GM23338 (cell line): ENCODE measurements around the gene TRIM45. TPM values are rescaled to one million over a fixed set of nuclear protein-coding genes. Genes with fewer than 3 reads are reported as not detected.

Experiments
- ATAC-seq: fragments of 200-7000 bp; cut with Tn5 transposase; 3 replicates; pipeline ENCODE4 v1.9.1; 2020
- DNase-seq: peaks from one replicate; pipeline ENCODE4 v3.0.0-alpha.2; 2015; ENCODE audit warnings: low spot score
- H2AFZ ChIP-seq: fragments of 200-600 bp; sonication (generic); 2 replicates; pipeline ENCODE4 v1.8.0; 2016; ENCODE audit warnings: antibody characterized with exemption, mild to moderate bottlenecking, moderate library complexity
- H3F3A ChIP-seq: fragments of 200-600 bp; sonication (generic); replicated peaks from 2 replicates; pipeline ENCODE4 v1.8.0; 2017; ENCODE audit warnings: antibody characterized with exemption, mixed run types, low read depth
- H3K27ac ChIP-seq: fragments of 200-600 bp; sonication (generic); 2 replicates; pipeline ENCODE4 v1.6.1; 2016; ENCODE audit warnings: low read depth
- H3K27me3 ChIP-seq: fragments of 200-600 bp; sonication (generic); 2 replicates; pipeline ENCODE4 v1.8.0; 2016; ENCODE audit warnings: mild to moderate bottlenecking, mixed run types, moderate library complexity; ENCODE audit not compliant: insufficient read depth
- H3K36me3 ChIP-seq: fragments of 200-600 bp; sonication (generic); 2 replicates; pipeline ENCODE4 v1.8.0; 2016; ENCODE audit warnings: mild to moderate bottlenecking; ENCODE audit not compliant: insufficient read depth
- H3K4me1 ChIP-seq: fragments of 200-600 bp; sonication (generic); 2 replicates; pipeline ENCODE4 v1.8.0; 2016; ENCODE audit warnings: mild to moderate bottlenecking, moderate library complexity; ENCODE audit not compliant: insufficient read depth
- H3K4me2 ChIP-seq: fragments of 200-600 bp; sonication (generic); 2 replicates; pipeline ENCODE4 v1.7.1; 2017; ENCODE audit warnings: mixed run types
- H3K4me3 ChIP-seq: fragments of 200-600 bp; sonication (generic); 2 replicates; pipeline ENCODE4 v1.6.1; 2016; ENCODE audit warnings: mixed run types
- H3K79me2 ChIP-seq: fragments of 200-600 bp; sonication (generic); replicated peaks from 2 replicates; pipeline ENCODE4 v1.8.0; 2017; ENCODE audit warnings: mild to moderate bottlenecking; ENCODE audit not compliant: insufficient read depth
- H3K9me2 ChIP-seq: fragments of 200-600 bp; sonication (generic); 2 replicates; pipeline ENCODE4 v1.8.0; 2017; ENCODE audit not compliant: insufficient read depth
- H4K20me1 ChIP-seq: fragments of 200-600 bp; sonication (generic); replicated peaks from 2 replicates; pipeline ENCODE4 v1.8.0; 2017; ENCODE audit warnings: mild to moderate bottlenecking; ENCODE audit not compliant: insufficient read depth
- H3K27ac Mint-ChIP-seq: 2 replicates; pipeline ENCODE4 v1.8.0; 2020; ENCODE audit warnings: inconsistent platforms, mild to moderate bottlenecking, moderate library complexity, mixed read lengths
- H3K27me3 Mint-ChIP-seq: 3 replicates; pipeline ENCODE4 v1.8.0; 2022; ENCODE audit warnings: low read depth, mild to moderate bottlenecking, moderate library complexity, mixed read lengths, inconsistent platforms; ENCODE audit not compliant: insufficient read depth, poor library complexity
- H3K36me3 Mint-ChIP-seq: 3 replicates; pipeline ENCODE4 v1.8.0; 2021; ENCODE audit warnings: low read depth, mild to moderate bottlenecking, inconsistent platforms, moderate library complexity, mixed read lengths
- H3K4me1 Mint-ChIP-seq: 3 replicates; pipeline ENCODE4 v1.8.0; 2020; ENCODE audit warnings: mild to moderate bottlenecking, inconsistent platforms, mixed read lengths
- H3K4me3 Mint-ChIP-seq: 3 replicates; pipeline ENCODE4 v1.8.0; 2021; ENCODE audit warnings: moderate library complexity, mild to moderate bottlenecking, inconsistent platforms, mixed read lengths
- H3K9me3 Mint-ChIP-seq: 3 replicates; pipeline ENCODE4 v1.8.0; 2020; ENCODE audit warnings: moderate library complexity, mild to moderate bottlenecking, inconsistent platforms, mixed read lengths
- CREB1 ChIP-seq: fragments of 250-450 bp; sonication (Bioruptor Pico); IDR thresholded peaks from 2 replicates; pipeline ENCODE4 v1.5.0; 2020; ENCODE audit warnings: low read depth, mild to moderate bottlenecking, moderate library complexity
- EZH2 ChIP-seq: fragments of 200-600 bp; sonication (generic); IDR thresholded peaks from one replicate; pipeline ENCODE4 v1.8.0; 2017; ENCODE audit warnings: antibody characterized with exemption, mild to moderate bottlenecking, low read depth; ENCODE audit not compliant: unreplicated experiment
- EZH2phosphoT487 ChIP-seq: fragments of 200-600 bp; sonication (generic); IDR thresholded peaks from one replicate; pipeline ENCODE4 v1.8.1; 2018; ENCODE audit warnings: antibody characterized with exemption; ENCODE audit not compliant: unreplicated experiment
- JUNB ChIP-seq: IDR thresholded peaks from one replicate; pipeline ENCODE4 v1.6.1; 2016; ENCODE audit warnings: antibody characterized with exemption; ENCODE audit not compliant: unreplicated experiment
- NANOG ChIP-seq: IDR thresholded peaks from 2 replicates; pipeline ENCODE4 v1.6.1; 2016; ENCODE audit warnings: antibody characterized with exemption, borderline replicate concordance
- POLR2AphosphoS5 ChIP-seq: IDR thresholded peaks from 2 replicates; pipeline ENCODE4 v1.6.1; 2016; ENCODE audit warnings: antibody characterized with exemption, low read depth
- STAT1 ChIP-seq: IDR thresholded peaks from one replicate; pipeline ENCODE4 v1.6.1; 2016; ENCODE audit warnings: antibody characterized with exemption; ENCODE audit not compliant: unreplicated experiment
- ZNF114 ChIP-seq: fragments of 250-450 bp; sonication (Bioruptor Pico); IDR thresholded peaks from 2 replicates; pipeline ENCODE4 v1.5.0; 2020; ENCODE audit warnings: mild to moderate bottlenecking, moderate library complexity
- ZNF331 ChIP-seq: fragments of 250-450 bp; sonication (Bioruptor Pico); IDR thresholded peaks from 2 replicates; pipeline ENCODE4 v1.5.0; 2020; ENCODE audit warnings: low read depth, mild to moderate bottlenecking, moderate library complexity
- polyA plus RNA-seq: library from polyadenylated mRNA; unstranded; fragments of >200 nt; fragmentation: Nextera tagmentation; extraction: Ambion mirVana; gene quantifications from 2 replicates; pipeline ENCODE4 v1.2.1, GENCODE V29; 2016
- total RNA-seq: library from RNA; depleted of rRNA; stranded (reverse); fragments of >200 nt; shearing (Covaris generic); gene quantifications from 2 replicates; pipeline ENCODE4 v1.2.3, GENCODE V29; 2014
- TF ChIP-seq, protein P1 (sequence below): IDR thresholded peaks from 2 replicates; pipeline ENCODE4 v1.6.1; 2016; ENCODE audit warnings: antibody characterized with exemption
- TF ChIP-seq, protein P2 (sequence below): IDR thresholded peaks from one replicate; pipeline ENCODE4 v1.6.1; 2018; ENCODE audit warnings: antibody characterized with exemption; ENCODE audit not compliant: unreplicated experiment
- TF ChIP-seq, protein P3 (sequence below), 2 experiments: fragments of 200-600 bp in 1 of 2; sonication (generic) in 1 of 2; conservative IDR thresholded peaks; 2 replicates each; pipeline versions ENCODE4 v1.5.1 to v1.6.1; 2016 to 2017; ENCODE audit warnings: antibody characterized with exemption in 2 of 2, low read depth in 2 of 2, mild to moderate bottlenecking in 2 of 2, moderate library complexity in 1 of 2
- TF ChIP-seq, protein P4 (sequence below): fragments of 250-450 bp; sonication (Bioruptor Pico); IDR thresholded peaks from 2 replicates; pipeline ENCODE4 v1.5.0; 2020; ENCODE audit warnings: mild to moderate bottlenecking, moderate library complexity

The TRIM45 gene
- total and polyA plus RNA-seq, 2 experiments from 2014 or later = 8.8 to 15.0 TPM

DNA sequence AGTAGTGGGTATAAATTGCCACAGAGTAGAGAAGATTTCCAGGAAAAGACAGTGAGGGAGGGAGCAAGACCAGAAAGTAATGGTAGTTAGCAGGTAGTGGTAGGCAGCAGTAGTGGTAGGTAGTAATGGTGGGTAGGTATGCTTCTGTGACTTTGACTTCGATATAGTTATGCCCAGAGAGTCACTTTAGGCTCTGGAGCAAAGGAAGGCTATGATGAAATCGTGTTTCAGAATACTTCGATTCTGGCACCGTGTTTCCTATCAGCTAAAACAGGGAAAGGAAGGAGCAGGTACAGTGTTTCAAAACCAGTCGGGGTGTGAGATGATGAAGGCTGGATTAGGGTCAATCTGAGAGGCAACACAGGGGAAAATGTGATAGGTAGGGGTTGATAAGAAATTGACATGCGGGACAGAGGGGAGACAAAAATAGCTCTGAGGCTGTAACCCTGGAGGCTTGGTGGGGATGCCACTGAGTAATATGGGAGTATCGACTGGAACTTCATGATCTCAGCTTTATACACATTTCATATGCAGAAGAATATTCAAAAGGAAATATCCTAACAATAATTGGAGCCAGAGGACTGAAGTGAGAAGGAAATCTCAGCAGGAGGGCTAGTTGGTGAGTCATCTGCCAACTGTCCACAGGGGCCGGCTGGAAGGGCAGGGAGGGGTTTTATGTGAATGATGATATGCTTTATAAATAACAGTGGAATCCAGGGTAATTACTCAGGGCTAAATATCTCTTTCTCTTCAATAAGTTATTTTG is 25.2 kb upstream of the TRIM45 start:
- H3K36me3 Mint-ChIP-seq = no peaks in the 10 kb centered on the region; the same call in 2 of the 3 replicates
- H3K27ac Mint-ChIP-seq = no peak overlapping the region
- no peaks in the 10 kb centered on the region for H3K27me3 Mint-ChIP-seq
- peaks cover 9% of the 10 kb centered on the region; the same call in 2 of the 3 replicates for H3K9me3 Mint-ChIP-seq
- Histone ChIP-seq H3K36me3 (no peaks in the 10 kb centered on the region), H3K27ac (no peak overlapping the region), H4K20me1 (no peaks in the 10 kb centered on the region), H3K4me2 (no peak overlapping the region), H2AFZ (peak overlapping the region; percentile 78; the same call in 1 of the 2 replicates), H3K4me1 (peaks cover 10% of the 10 kb centered on the region; the same call in 1 of the 2 replicates), H3F3A (no peaks in the 10 kb centered on the region), H3K9me2 (0 out of 2 replicates have a peak, but pooled peaks cover 3% of the 10 kb centered on the region), H3K27me3 (no peaks in the 10 kb centered on the region), H3K4me3 (no peak overlapping the region), H3K79me2 (no peaks in the 10 kb centered on the region)
- ATAC-seq = no peak
- DNase-seq = peak; percentile 34
- peaks cover 17% of the 10 kb centered on the region for H3K4me1 Mint-ChIP-seq
- H3K4me3 Mint-ChIP-seq = no peak overlapping the region
- no peak for TF ChIP-seq EZH2phosphoT487
- TF ChIP-seq, protein P1, sequence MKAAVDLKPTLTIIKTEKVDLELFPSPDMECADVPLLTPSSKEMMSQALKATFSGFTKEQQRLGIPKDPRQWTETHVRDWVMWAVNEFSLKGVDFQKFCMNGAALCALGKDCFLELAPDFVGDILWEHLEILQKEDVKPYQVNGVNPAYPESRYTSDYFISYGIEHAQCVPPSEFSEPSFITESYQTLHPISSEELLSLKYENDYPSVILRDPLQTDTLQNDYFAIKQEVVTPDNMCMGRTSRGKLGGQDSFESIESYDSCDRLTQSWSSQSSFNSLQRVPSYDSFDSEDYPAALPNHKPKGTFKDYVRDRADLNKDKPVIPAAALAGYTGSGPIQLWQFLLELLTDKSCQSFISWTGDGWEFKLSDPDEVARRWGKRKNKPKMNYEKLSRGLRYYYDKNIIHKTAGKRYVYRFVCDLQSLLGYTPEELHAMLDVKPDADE = no peak
- no peak for TF ChIP-seq JUNB
- TF ChIP-seq STAT1 = no peak
- TF ChIP-seq POLR2AphosphoS5 = no peak
- TF ChIP-seq EZH2 = no peak
- TF ChIP-seq ZNF331 (CRISPR knock-in tag) = no peak
- no peak for TF ChIP-seq ZNF114
- no peak for TF ChIP-seq NANOG
- TF ChIP-seq, protein P2, sequence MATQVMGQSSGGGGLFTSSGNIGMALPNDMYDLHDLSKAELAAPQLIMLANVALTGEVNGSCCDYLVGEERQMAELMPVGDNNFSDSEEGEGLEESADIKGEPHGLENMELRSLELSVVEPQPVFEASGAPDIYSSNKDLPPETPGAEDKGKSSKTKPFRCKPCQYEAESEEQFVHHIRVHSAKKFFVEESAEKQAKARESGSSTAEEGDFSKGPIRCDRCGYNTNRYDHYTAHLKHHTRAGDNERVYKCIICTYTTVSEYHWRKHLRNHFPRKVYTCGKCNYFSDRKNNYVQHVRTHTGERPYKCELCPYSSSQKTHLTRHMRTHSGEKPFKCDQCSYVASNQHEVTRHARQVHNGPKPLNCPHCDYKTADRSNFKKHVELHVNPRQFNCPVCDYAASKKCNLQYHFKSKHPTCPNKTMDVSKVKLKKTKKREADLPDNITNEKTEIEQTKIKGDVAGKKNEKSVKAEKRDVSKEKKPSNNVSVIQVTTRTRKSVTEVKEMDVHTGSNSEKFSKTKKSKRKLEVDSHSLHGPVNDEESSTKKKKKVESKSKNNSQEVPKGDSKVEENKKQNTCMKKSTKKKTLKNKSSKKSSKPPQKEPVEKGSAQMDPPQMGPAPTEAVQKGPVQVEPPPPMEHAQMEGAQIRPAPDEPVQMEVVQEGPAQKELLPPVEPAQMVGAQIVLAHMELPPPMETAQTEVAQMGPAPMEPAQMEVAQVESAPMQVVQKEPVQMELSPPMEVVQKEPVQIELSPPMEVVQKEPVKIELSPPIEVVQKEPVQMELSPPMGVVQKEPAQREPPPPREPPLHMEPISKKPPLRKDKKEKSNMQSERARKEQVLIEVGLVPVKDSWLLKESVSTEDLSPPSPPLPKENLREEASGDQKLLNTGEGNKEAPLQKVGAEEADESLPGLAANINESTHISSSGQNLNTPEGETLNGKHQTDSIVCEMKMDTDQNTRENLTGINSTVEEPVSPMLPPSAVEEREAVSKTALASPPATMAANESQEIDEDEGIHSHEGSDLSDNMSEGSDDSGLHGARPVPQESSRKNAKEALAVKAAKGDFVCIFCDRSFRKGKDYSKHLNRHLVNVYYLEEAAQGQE = no peak
- TF ChIP-seq, protein P3, sequence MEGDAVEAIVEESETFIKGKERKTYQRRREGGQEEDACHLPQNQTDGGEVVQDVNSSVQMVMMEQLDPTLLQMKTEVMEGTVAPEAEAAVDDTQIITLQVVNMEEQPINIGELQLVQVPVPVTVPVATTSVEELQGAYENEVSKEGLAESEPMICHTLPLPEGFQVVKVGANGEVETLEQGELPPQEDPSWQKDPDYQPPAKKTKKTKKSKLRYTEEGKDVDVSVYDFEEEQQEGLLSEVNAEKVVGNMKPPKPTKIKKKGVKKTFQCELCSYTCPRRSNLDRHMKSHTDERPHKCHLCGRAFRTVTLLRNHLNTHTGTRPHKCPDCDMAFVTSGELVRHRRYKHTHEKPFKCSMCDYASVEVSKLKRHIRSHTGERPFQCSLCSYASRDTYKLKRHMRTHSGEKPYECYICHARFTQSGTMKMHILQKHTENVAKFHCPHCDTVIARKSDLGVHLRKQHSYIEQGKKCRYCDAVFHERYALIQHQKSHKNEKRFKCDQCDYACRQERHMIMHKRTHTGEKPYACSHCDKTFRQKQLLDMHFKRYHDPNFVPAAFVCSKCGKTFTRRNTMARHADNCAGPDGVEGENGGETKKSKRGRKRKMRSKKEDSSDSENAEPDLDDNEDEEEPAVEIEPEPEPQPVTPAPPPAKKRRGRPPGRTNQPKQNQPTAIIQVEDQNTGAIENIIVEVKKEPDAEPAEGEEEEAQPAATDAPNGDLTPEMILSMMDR (conservative IDR thresholded peaks at IDR 0.05; ENCODE audit: low read depth in 2 of 2) = no peak
- TF ChIP-seq CREB1 (CRISPR knock-in tag) = no peak
- TF ChIP-seq, protein P4, sequence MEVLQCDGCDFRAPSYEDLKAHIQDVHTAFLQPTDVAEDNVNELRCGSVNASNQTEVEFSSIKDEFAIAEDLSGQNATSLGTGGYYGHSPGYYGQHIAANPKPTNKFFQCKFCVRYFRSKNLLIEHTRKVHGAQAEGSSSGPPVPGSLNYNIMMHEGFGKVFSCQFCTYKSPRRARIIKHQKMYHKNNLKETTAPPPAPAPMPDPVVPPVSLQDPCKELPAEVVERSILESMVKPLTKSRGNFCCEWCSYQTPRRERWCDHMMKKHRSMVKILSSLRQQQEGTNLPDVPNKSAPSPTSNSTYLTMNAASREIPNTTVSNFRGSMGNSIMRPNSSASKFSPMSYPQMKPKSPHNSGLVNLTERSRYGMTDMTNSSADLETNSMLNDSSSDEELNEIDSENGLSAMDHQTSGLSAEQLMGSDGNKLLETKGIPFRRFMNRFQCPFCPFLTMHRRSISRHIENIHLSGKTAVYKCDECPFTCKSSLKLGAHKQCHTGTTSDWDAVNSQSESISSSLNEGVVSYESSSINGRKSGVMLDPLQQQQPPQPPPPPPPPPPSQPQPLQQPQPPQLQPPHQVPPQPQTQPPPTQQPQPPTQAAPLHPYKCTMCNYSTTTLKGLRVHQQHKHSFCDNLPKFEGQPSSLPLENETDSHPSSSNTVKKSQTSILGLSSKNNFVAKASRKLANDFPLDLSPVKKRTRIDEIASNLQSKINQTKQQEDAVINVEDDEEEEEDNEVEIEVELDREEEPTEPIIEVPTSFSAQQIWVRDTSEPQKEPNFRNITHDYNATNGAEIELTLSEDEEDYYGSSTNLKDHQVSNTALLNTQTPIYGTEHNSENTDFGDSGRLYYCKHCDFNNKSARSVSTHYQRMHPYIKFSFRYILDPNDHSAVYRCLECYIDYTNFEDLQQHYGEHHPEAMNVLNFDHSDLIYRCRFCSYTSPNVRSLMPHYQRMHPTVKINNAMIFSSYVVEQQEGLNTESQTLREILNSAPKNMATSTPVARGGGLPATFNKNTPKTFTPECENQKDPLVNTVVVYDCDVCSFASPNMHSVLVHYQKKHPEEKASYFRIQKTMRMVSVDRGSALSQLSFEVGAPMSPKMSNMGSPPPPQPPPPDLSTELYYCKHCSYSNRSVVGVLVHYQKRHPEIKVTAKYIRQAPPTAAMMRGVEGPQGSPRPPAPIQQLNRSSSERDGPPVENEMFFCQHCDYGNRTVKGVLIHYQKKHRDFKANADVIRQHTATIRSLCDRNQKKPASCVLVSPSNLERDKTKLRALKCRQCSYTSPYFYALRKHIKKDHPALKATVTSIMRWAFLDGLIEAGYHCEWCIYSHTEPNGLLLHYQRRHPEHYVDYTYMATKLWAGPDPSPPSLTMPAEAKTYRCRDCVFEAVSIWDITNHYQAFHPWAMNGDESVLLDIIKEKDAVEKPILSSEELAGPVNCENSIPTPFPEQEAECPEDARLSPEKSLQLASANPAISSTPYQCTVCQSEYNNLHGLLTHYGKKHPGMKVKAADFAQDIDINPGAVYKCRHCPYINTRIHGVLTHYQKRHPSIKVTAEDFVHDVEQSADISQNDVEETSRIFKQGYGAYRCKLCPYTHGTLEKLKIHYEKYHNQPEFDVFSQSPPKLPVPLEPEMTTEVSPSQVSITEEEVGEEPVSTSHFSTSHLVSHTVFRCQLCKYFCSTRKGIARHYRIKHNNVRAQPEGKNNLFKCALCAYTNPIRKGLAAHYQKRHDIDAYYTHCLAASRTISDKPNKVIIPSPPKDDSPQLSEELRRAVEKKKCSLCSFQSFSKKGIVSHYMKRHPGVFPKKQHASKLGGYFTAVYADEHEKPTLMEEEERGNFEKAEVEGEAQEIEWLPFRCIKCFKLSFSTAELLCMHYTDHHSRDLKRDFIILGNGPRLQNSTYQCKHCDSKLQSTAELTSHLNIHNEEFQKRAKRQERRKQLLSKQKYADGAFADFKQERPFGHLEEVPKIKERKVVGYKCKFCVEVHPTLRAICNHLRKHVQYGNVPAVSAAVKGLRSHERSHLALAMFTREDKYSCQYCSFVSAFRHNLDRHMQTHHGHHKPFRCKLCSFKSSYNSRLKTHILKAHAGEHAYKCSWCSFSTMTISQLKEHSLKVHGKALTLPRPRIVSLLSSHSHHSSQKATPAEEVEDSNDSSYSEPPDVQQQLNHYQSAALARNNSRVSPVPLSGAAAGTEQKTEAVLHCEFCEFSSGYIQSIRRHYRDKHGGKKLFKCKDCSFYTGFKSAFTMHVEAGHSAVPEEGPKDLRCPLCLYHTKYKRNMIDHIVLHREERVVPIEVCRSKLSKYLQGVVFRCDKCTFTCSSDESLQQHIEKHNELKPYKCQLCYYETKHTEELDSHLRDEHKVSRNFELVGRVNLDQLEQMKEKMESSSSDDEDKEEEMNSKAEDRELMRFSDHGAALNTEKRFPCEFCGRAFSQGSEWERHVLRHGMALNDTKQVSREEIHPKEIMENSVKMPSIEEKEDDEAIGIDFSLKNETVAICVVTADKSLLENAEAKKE (CRISPR knock-in tag) = no peak
